Measurements from ENCODE around the gene SRPK1. TPM values are rescaled to one million over a fixed set of nuclear protein-coding genes. Genes with fewer than 3 reads are reported as not detected.

SRPK1 gene
- total RNA-seq, 1 experiment from 2014 or later, result 89.4 TPM

- ChIA-PET CTCF (no interaction called here), POLR2A (no interaction called here), RAD21 (ENCODE audit: low non-redundant PET in 1 of 2, low total read pairs in 2 of 2, uncharacterized antibody in 2 of 2, unreplicated experiment in 2 of 2) (no interaction called here)
- Histone ChIP-seq H2AFZ (ENCODE audit: low read depth, low read length, poor library complexity, severe bottlenecking) (no peak overlapping the region), H3K4me1 (ENCODE audit: control insufficient read depth in 1 of 2, insufficient read depth in 2 of 2, low read length in 2 of 2) (no peaks in the 10 kb centered on the region; a peak in 1 of 4 replicates), H3K27me3 (ENCODE audit: insufficient read depth, low read length) (no peaks in the 10 kb centered on the region), H3K27ac (ENCODE audit: low read depth, low read length) (no peak overlapping the region), H3K9me2 (ENCODE audit: insufficient read depth) (no peaks in the 10 kb centered on the region), H3K4me3 (replicated peaks in 1 of 2; ENCODE audit: low read depth in 1 of 2, low read length in 2 of 2) (no peak overlapping the region), H3K9me3 (ENCODE audit: control insufficient read depth in 1 of 2, insufficient read depth in 1 of 2, low read depth in 1 of 2, low read length in 2 of 2) (no peaks in the 10 kb centered on the region), H3K79me2 (ENCODE audit: insufficient read depth, low read length) (peaks cover 99% of the 10 kb centered on the region), H3K36me3 (ENCODE audit: control insufficient read depth in 1 of 2, insufficient read depth in 2 of 2, low read length in 2 of 2) (peaks cover 0 to 21% of the 10 kb centered on the region in 2 experiments; a peak in 1 of 4 replicates), H4K20me1 (ENCODE audit: insufficient read depth) (peaks cover 44% of the 10 kb centered on the region; the same call in 1 of the 2 replicates), H3K4me2 (ENCODE audit: low read length) (no peak overlapping the region), H3K9ac (ENCODE audit: low read length) (no peak overlapping the region)
- DNase-seq (ENCODE audit: low read depth, low spot score) (no peak), ATAC-seq (no peak)
- TF ChIP-seq, protein P1, sequence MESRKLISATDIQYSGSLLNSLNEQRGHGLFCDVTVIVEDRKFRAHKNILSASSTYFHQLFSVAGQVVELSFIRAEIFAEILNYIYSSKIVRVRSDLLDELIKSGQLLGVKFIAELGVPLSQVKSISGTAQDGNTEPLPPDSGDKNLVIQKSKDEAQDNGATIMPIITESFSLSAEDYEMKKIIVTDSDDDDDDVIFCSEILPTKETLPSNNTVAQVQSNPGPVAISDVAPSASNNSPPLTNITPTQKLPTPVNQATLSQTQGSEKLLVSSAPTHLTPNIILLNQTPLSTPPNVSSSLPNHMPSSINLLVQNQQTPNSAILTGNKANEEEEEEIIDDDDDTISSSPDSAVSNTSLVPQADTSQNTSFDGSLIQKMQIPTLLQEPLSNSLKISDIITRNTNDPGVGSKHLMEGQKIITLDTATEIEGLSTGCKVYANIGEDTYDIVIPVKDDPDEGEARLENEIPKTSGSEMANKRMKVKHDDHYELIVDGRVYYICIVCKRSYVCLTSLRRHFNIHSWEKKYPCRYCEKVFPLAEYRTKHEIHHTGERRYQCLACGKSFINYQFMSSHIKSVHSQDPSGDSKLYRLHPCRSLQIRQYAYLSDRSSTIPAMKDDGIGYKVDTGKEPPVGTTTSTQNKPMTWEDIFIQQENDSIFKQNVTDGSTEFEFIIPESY (IDR thresholded peaks at IDR 0.05; ENCODE audit: extremely low read depth, insufficient replicate concordance, low read length), result no peak
- TF ChIP-seq FOSL1 (IDR thresholded peaks at IDR 0.05; ENCODE audit: low read depth), result no peak
- no peak for TF ChIP-seq TCF7L2 (IDR thresholded peaks at IDR 0.05; ENCODE audit: borderline replicate concordance, extremely low read depth, insufficient read depth, insufficient read length)
- TF ChIP-seq, protein P2, sequence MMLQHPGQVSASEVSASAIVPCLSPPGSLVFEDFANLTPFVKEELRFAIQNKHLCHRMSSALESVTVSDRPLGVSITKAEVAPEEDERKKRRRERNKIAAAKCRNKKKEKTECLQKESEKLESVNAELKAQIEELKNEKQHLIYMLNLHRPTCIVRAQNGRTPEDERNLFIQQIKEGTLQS (IDR thresholded peaks at IDR 0.05), result no peak
- TF ChIP-seq POLR2A (IDR thresholded peaks at IDR 0.05; ENCODE audit: borderline replicate concordance, extremely low read depth, insufficient read depth, insufficient read length), result no peak
- no peak for TF ChIP-seq SIN3A (IDR thresholded peaks at IDR 0.05; ENCODE audit: low read depth)
- TF ChIP-seq EGR1 (IDR thresholded peaks at IDR 0.05; ENCODE audit: low read depth), result no peak
- intact Hi-C loops (cut with micrococcal nuclease), result no loop called here
- BruUV-seq (replicated peaks), result no TSS peak
Measured at GRCh38 chr6:35896228-35896627, 24.7 kb downstream of the SRPK1 start.

DNA sequence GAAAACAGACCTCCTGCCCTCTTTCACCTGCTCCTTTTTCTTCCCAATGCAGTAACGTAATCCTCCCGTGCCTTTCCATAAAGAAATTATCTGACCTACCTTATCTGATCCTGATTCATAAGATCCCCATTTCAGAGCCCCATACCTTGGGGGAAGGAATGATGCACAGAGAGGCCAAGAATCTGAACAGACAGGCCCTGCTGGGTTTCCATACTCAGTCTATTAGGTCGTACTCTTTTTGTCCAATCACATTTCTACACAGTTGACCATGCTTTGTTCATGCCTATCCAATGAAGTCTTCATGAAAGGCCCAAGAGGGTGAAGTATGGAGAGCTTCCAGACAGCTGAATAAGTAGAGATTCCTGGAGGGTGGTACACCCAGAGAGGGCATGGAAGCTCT lies 25.3 kb downstream of the SRPK1 start:
- H3K9me2 ChIP-seq (ENCODE audit: insufficient read depth), result no peaks in the 10 kb centered on the region
- H3K27me3 ChIP-seq (ENCODE audit: insufficient read depth, low read length), result no peaks in the 10 kb centered on the region
- H3K9ac ChIP-seq (ENCODE audit: low read length), result no peak overlapping the region
- H3K36me3 ChIP-seq (ENCODE audit: control insufficient read depth in 1 of 2, insufficient read depth in 2 of 2, low read length in 2 of 2), result peaks cover 0 to 15% of the 10 kb centered on the region in 2 experiments; a peak in 1 of 4 replicates
- DNase-seq (ENCODE audit: low read depth, low spot score) (no peak), ATAC-seq (no peak)
- no peak overlapping the region for H3K27ac ChIP-seq (ENCODE audit: low read depth, low read length)
- H3K4me2 ChIP-seq (ENCODE audit: low read length), result no peak overlapping the region
- CTCF ChIA-PET, result no interaction called here
- intact Hi-C loops (cut with micrococcal nuclease), result no loop called here
- BruUV-seq (replicated peaks), result no TSS peak
- no peak overlapping the region for H3K4me3 ChIP-seq (replicated peaks in 1 of 2; ENCODE audit: low read depth in 1 of 2, low read length in 2 of 2)
- peaks cover 44% of the 10 kb centered on the region; the same call in 1 of the 2 replicates for H4K20me1 ChIP-seq (ENCODE audit: insufficient read depth)
- peaks cover 98% of the 10 kb centered on the region for H3K79me2 ChIP-seq (ENCODE audit: insufficient read depth, low read length)
- H2AFZ ChIP-seq (ENCODE audit: low read depth, low read length, poor library complexity, severe bottlenecking), result no peak overlapping the region
- H3K9me3 ChIP-seq (ENCODE audit: control insufficient read depth in 1 of 2, insufficient read depth in 1 of 2, low read depth in 1 of 2, low read length in 2 of 2), result no peaks in the 10 kb centered on the region
- RAD21 ChIA-PET (ENCODE audit: low non-redundant PET in 1 of 2, low total read pairs in 2 of 2, uncharacterized antibody in 2 of 2, unreplicated experiment in 2 of 2), result no interaction called here
- POLR2A ChIA-PET, result no interaction called here
- no peaks in the 10 kb centered on the region; a peak in 1 of 4 replicates for H3K4me1 ChIP-seq (ENCODE audit: control insufficient read depth in 1 of 2, insufficient read depth in 2 of 2, low read length in 2 of 2)
- no peak for TF ChIP-seq YY1 (IDR thresholded peaks at IDR 0.05; ENCODE audit: extremely low read depth, insufficient replicate concordance, low read depth, low read length)
- no peak for TF ChIP-seq CTCF (IDR thresholded peaks at IDR 0.05 in 2 of 3, conservative IDR thresholded peaks at IDR 0.05 in 1 of 3; ENCODE audit: borderline replicate concordance in 1 of 3, insufficient read depth in 1 of 3, low read depth in 2 of 3, low read length in 2 of 3)
- TF ChIP-seq EZH2 (IDR thresholded peaks at IDR 0.05), result no peak
- no peak for TF ChIP-seq EGR1 (IDR thresholded peaks at IDR 0.05; ENCODE audit: low read depth)
- TF ChIP-seq POLR2AphosphoS5 (IDR thresholded peaks at IDR 0.05; ENCODE audit: low read depth, low read length), result no peak
- no peak for TF ChIP-seq SP1 (IDR thresholded peaks at IDR 0.05; ENCODE audit: low read depth)
- TF ChIP-seq POLR2A (IDR thresholded peaks at IDR 0.05; ENCODE audit: borderline replicate concordance, extremely low read depth, insufficient read depth, insufficient read length), result no peak
- TF ChIP-seq, protein P1 (IDR thresholded peaks at IDR 0.05; ENCODE audit: extremely low read depth, insufficient replicate concordance, low read length), result no peak
- no peak for TF ChIP-seq ZFX (IDR thresholded peaks at IDR 0.05)
- no peak for TF ChIP-seq JUND (IDR thresholded peaks at IDR 0.05)

All from HCT116 (cell line).